ENCODE measurements around the gene MMP24OS.

MMP24OS gene

GRCh38 chr20:35257175-35257909, 20.6 kb downstream of the MMP24OS start:
- in situ Hi-C loops (cut with MboI; ENCODE audit: low sequenced_read_pairs): loop anchor here (25.0 kb wide), 1 partner anchor 95 kb away; the partner anchor contains the start of gene PROCR

DNA sequence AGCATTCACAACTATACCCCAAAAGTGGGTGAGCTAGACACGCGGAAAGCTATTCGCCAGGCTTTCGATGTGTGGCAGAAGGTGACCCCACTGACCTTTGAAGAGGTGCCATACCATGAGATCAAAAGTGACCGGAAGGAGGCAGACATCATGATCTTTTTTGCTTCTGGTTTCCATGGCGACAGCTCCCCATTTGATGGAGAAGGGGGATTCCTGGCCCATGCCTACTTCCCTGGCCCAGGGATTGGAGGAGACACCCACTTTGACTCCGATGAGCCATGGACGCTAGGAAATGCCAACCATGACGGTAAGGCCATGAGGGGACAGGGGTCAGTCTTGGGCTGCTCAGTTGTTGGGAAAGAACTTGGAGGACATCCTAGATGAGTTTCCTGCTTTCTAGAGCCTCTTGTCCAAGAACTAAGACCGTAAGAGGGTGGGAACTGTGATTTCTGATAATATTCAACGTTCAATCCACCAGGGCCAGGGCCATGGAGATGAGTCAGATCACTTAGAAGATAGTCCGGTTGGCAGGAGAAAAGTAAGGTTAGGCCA, 23.4 kb downstream of the MMP24OS start:
- in situ Hi-C loops (cut with MboI; ENCODE audit: low sequenced_read_pairs): loop anchor here (25.0 kb wide), 1 partner anchor 92 kb away; the partner anchor contains the start of gene PROCR

- in situ Hi-C loops (cut with MboI; ENCODE audit: low sequenced_read_pairs): loop anchor here (25.0 kb wide), 1 partner anchor 91 kb away; the partner anchor contains the start of gene PROCR
Measured at GRCh38 chr20:35253010-35253409, 24.9 kb downstream of the MMP24OS start.

GRCh38 chr20:35252598-35252997, 25.3 kb downstream of the MMP24OS start:
- in situ Hi-C loops (cut with MboI; ENCODE audit: low sequenced_read_pairs): loop anchor here (25.0 kb wide), 1 partner anchor 90 kb away; the partner anchor contains the start of gene PROCR

- in situ Hi-C loops (cut with MboI; ENCODE audit: low sequenced_read_pairs): loop anchor here (25.0 kb wide), 1 partner anchor 90 kb away; the partner anchor contains the start of gene PROCR
Measured at GRCh38 chr20:35252037-35252461, 25.9 kb downstream of the MMP24OS start.

- in situ Hi-C loops (cut with MboI; ENCODE audit: low sequenced_read_pairs): loop anchor here (25.0 kb wide), 1 partner anchor 89 kb away; the partner anchor contains the start of gene PROCR
Measured at GRCh38 chr20:35251613-35251940, 26.3 kb downstream of the MMP24OS start.

DNA sequence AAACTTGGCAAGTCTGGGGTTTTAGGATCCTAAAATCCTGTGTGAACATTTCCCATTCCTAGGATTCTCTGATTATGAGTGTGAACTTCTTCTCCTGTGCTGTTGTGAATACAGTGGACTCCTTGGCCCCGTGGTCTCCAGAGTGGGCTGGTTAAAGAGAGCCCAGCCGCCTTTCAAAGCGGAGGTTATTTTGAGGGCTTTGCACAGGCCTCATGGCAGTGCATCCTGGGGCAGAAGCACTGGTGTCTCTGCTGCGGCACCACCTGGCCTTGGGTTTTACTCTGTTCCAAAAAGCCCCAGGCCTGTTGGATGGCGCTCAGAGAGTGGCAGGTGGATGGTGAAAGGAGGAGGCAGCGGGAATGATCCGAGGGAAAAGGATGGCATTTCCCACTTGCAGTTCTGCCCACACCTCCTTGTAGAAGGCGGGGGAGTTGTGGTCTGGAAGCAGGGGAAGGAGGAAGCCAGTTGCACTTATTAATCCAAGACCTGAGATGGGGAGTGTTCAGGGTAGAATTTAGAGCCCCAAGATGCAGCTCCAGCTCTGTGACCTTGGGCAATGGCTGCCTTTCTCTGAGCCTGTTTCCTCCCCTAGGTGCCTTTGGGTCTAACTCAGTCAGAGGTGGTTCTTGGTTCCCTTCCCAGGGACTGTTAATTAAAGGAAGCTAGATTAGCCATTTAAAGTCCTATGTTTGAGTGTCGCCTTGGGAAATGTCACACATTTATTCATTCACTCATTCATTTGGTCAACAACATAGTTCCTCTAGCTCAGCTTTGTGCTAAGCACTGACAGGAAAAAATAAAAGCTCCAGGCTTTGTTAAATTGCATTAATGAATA, 29.1 kb downstream of the MMP24OS start:
- in situ Hi-C loops (cut with MboI; ENCODE audit: low sequenced_read_pairs): no loop called here

DNA sequence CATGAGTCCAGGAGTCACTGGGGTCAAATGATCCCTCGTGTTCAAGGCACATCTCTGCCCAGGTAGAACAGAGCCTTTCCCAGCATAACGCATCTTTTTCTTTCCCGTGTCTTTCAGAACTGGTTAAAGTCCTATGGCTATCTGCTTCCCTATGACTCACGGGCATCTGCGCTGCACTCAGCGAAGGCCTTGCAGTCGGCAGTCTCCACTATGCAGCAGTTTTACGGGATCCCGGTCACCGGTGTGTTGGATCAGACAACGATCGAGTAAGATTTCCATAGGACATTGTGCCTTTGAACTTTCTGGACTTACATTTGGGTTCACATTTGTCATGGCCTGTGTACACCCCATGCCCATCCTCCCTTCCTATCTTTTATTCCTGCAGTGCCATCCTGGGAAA, 31.2 kb downstream of the MMP24OS start:
- in situ Hi-C loops (cut with MboI; ENCODE audit: low sequenced_read_pairs): no loop called here

GRCh38 chr20:35243986-35244385, 33.9 kb downstream of the MMP24OS start:
- in situ Hi-C loops (cut with MboI; ENCODE audit: low sequenced_read_pairs): no loop called here

GRCh38 chr20:35243317-35243716, 34.6 kb downstream of the MMP24OS start:
- in situ Hi-C loops (cut with MboI; ENCODE audit: low sequenced_read_pairs): no loop called here

DNA sequence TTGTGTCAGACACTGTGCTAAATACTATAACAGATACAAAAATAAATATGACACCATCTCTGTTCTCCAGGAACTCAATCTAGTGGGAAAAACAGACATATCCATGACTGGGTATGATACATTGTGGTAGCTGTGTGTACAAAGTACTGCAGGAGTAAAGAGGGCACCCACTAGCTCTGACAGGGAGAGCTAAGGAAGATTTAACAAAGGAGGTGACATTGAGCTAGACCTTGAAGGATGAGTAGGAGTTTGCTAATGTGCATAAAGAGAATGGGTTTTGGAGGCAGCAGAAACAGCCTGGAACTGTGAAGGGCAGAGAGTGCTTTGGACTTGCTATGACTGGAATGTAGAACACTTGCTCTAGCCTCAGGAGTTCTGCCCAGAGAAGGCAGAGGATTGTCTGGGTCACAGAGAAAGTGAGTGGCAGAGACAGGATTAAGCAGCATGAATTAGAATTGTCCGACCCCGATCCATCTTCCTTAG, 37.1 kb downstream of the MMP24OS start:
- in situ Hi-C loops (cut with MboI; ENCODE audit: low sequenced_read_pairs): no loop called here

GRCh38 chr20:35240083-35240810, 37.7 kb downstream of the MMP24OS start:
- in situ Hi-C loops (cut with MboI; ENCODE audit: low sequenced_read_pairs): no loop called here

DNA sequence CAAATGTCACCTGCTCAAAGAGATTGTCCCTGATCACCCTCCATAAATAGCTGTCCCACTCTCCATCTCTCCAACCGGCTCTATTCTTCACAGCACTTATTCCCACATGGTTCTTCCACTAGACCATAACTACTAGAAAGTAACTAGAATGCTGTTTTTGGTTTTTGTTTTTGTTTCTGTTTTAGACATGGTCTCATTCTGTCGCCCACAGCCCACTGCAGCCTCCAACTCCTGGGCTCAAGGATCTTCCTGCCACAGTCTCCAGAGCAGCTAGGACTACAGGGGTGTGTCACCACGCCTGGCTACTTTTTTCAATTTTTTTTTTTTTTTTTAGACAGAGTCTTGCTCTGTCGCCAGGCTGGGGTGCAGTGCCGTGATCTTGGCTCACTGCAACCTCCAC, 39.2 kb downstream of the MMP24OS start:
- in situ Hi-C loops (cut with MboI; ENCODE audit: low sequenced_read_pairs): no loop called here

- in situ Hi-C loops (cut with MboI; ENCODE audit: low sequenced_read_pairs): no loop called here
Measured at GRCh38 chr20:35238170-35238569, 39.8 kb downstream of the MMP24OS start.

DNA sequence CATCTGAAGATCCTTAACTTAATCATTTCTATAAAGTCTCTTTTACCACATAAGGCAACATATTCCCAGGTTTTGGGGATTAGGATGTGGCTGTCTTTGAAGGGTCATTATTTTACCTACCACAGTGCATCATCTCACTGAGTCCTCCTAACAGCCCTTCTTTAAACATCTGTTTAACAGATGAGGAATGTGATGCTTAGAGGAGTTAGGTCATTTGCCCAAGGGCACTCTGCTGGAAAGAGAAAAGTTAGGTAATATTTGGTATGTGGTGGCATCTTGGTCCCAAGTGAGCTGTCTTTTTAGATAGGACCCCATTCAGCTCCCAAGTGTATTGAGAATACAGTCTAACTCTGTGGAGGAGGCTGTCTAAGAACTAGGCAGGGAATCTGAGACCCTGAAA, 40.4 kb downstream of the MMP24OS start:
- in situ Hi-C loops (cut with MboI; ENCODE audit: low sequenced_read_pairs): no loop called here

GRCh38 chr20:35235881-35236280, 42.0 kb downstream of the MMP24OS start:
- in situ Hi-C loops (cut with MboI; ENCODE audit: low sequenced_read_pairs): no loop called here

- in situ Hi-C loops (cut with MboI; ENCODE audit: low sequenced_read_pairs): no loop called here
Measured at GRCh38 chr20:35232575-35232974, 45.3 kb downstream of the MMP24OS start.

DNA sequence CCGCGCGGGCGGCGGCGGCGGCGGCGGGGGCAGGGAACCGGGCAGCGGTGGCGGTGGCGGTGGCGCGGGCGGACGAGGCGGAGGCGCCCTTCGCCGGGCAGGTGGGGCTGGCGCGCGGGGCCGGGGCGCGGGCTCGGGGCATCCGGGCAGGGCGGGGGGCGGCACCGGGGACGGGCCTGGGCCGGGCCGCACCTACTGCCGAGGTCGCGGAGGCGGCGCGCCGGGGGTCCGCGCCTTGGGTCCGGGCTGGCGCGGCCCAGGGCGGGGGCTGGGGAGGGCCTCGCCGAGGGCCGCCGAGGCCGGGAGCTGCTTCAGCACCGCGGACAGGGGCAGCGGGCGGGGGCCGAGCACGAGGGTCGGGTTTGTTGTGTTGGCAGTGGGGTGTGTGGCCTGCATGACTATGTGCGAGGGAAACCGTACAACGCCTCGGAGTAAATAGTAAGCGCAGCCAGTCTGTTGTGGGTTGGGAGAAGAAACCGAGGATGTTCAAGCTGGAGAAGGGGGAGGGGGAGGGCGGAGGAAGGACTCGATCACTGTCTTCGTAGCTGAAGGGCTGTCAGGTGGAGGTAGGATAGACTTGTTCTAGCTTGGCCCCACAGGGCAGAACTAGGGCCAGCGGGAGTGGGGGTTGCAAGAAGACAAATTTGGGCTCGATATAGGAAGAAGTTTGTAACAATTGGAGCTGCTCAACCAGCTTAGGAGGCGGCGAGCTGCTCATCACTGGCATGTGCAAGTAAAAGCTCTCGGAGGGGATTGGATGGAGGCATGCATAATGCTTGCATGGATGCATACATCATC, 50.8 kb downstream of the MMP24OS start:
- in situ Hi-C loops (cut with MboI; ENCODE audit: low sequenced_read_pairs): no loop called here
